GM12875 (cell line): ENCODE results near the gene USP12.

ENCODE experiments used
- H3K4me3 ChIP-seq: one replicate; pipeline ENCODE4 v1.5.1; 2011; ENCODE audit warnings: low read depth, low read length, control low read depth
- TF ChIP-seq, protein P1 (sequence below): IDR thresholded peaks from 2 replicates; pipeline ENCODE4 v1.5.1; 2011; ENCODE audit warnings: low read depth, mild to moderate bottlenecking, control low read depth, inconsistent platforms, low read length, moderate library complexity, borderline replicate concordance; ENCODE audit not compliant: insufficient read depth

Gene USP12

DNA sequence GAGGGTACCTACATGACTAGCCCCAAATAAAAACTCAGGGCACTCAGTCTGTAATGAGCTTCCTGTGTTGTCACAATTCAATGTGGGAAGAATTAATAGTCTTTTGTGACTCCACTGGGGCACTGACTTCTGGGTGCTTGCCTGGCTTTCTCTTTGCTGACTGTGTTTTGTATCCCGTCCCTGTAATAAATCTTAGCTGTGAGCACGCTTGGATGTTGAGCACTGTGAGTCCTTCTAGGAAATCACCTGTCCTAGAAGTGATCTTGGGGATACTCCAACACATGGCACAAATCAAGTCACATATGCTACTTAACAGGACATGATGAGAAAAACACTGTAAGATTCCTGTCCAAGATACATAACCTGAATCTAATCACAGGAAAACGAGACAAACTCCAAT lies 83.0 kb downstream of the USP12 start:
- no peak overlapping the region for H3K4me3 ChIP-seq
- TF ChIP-seq, protein P1, sequence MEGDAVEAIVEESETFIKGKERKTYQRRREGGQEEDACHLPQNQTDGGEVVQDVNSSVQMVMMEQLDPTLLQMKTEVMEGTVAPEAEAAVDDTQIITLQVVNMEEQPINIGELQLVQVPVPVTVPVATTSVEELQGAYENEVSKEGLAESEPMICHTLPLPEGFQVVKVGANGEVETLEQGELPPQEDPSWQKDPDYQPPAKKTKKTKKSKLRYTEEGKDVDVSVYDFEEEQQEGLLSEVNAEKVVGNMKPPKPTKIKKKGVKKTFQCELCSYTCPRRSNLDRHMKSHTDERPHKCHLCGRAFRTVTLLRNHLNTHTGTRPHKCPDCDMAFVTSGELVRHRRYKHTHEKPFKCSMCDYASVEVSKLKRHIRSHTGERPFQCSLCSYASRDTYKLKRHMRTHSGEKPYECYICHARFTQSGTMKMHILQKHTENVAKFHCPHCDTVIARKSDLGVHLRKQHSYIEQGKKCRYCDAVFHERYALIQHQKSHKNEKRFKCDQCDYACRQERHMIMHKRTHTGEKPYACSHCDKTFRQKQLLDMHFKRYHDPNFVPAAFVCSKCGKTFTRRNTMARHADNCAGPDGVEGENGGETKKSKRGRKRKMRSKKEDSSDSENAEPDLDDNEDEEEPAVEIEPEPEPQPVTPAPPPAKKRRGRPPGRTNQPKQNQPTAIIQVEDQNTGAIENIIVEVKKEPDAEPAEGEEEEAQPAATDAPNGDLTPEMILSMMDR = no peak

GRCh38 chr13:27086599-27087265 lies 84.9 kb downstream of the USP12 start:
- TF ChIP-seq, protein P1 = no peak
- no peak overlapping the region for H3K4me3 ChIP-seq

DNA sequence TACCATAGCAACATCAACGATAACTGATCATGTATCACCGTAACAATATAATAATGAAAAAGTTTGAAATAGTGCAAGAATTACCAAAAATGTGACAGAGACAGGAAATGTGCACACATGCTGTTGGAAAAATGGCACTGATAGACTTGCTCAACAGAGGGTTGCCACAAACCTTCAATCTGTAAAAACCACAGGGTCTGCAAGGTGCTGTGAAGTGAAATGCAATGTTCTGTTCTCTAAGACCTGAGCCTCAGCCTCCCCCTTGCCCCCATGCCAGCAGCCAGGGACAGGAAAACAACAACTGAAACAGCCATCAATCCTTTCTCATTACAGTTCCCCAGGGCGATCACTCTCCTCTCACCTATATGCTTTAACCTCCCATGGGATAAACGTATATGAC lies 88.4 kb downstream of the USP12 start:
- TF ChIP-seq, protein P1 = no peak
- no peak overlapping the region for H3K4me3 ChIP-seq

DNA sequence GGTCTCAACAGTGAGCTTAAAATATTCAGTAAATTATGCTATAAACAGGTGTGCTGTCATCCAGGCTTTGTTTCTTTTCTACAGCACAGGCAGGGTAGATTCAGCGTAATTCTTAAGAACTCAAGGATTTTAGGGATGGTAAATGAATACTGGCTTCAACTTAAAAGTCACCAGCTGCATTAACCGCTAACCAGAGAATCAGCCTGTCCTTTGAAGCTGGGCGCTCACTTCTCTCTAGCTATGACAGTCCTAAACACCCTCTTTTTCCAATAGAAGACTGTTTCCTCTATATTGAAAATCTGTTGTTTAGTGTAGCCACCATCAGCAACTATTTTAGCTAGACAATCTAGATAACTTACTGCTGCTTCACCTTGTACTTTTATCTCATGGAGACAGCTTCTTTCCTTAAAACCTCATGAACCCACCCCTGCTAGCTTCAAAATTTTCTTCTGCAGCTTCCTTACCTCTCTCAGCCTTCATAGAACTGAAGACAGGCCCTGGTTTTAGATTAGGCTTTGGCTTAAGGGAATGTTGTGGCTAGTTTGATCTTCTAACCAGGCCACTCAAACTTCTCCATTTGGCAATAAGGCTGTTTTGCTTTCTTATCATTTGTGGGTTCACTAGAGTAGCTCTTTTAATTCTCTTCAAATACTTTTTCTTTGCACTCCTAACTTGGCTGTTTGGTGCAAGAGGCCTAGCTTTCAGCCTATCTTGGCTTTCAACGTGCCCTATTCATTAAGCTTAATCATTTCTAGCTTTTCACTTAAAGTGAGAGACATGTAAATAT lies 89.5 kb downstream of the USP12 start:
- TF ChIP-seq, protein P1 = no peak

GRCh38 chr13:27080018-27080948 lies 91.3 kb downstream of the USP12 start:
- H3K4me3 ChIP-seq = no peak overlapping the region
- TF ChIP-seq, protein P1 = no peak

More for the DNA sequence above, 89.5 kb downstream of the USP12 start:
- no peak overlapping the region for H3K4me3 ChIP-seq

DNA sequence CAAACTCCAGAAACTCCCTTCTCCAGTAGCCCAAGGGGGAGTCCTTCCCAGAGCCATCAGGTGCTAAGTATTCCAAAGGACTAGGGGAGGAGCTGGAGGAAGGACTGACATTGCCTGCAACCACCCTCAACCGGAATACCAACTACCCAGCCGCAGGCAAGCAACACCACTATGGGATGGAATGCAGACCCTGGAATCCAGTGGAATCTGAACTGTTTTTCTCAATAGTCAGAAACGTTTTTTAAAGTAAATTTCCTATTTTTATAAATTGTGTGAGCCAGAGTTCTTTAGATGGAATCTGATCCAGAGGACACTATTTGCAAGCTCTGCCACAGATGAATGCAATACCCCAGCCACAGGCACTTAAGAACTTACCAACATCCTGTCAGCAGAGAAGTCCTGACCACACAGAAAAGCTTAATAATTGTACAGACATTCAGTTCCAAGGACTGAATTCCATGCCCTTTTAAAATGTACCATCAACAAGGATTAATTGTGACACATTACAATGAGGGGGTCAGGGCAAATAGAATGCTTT lies 92.1 kb downstream of the USP12 start:
- TF ChIP-seq, protein P1 = no peak
- no peak overlapping the region for H3K4me3 ChIP-seq
